Naive B cell (primary cell): ENCODE measurements around the gene MYPOP. TPM values are rescaled to one million over a fixed set of nuclear protein-coding genes. Genes with fewer than 3 reads are reported as not detected.

Experiments
- ATAC-seq, 2 donors: fragments of 150-1000 bp; cut with Tn5 transposase; 2 replicates each; pipeline ENCODE4 v1.10.0; 2021; ENCODE audit warnings: low read depth in 2 of 2, mild to moderate bottlenecking in 2 of 2, moderate library complexity in 2 of 2
- DNase-seq: peaks from one replicate; pipeline ENCODE4 v3.0.0; 2022
- H3K27ac Mint-ChIP-seq, 6 donors: one replicate each; pipeline ENCODE4 v1.8.0; 2020 to 2022; ENCODE audit warnings: mild to moderate bottlenecking in 6 of 6, mixed read lengths in 6 of 6, moderate library complexity in 5 of 6, inconsistent platforms in 2 of 6
- H3K27me3 Mint-ChIP-seq, 3 donors: one replicate each; pipeline ENCODE4 v1.8.0; 2021 to 2022; ENCODE audit warnings: mixed read lengths in 3 of 3, mild to moderate bottlenecking in 1 of 3
- H3K36me3 Mint-ChIP-seq, 2 donors: one replicate each; pipeline ENCODE4 v1.8.0; 2020 to 2022; ENCODE audit warnings: mixed read lengths in 2 of 2, inconsistent platforms in 1 of 2, mild to moderate bottlenecking in 1 of 2
- H3K4me1 Mint-ChIP-seq, 3 donors: one replicate each; pipeline ENCODE4 v1.8.0; 2020 to 2022; ENCODE audit warnings: mixed read lengths in 3 of 3, inconsistent platforms in 1 of 3, mild to moderate bottlenecking in 1 of 3, moderate library complexity in 1 of 3
- H3K4me3 Mint-ChIP-seq, 8 donors: one replicate each; pipeline ENCODE4 v1.8.0; 2020 to 2022; ENCODE audit warnings: mild to moderate bottlenecking in 8 of 8, mixed read lengths in 8 of 8, moderate library complexity in 8 of 8, inconsistent platforms in 2 of 8
- H3K9me3 Mint-ChIP-seq, 7 donors: one replicate each; pipeline ENCODE4 v1.8.0; 2020 to 2022; ENCODE audit warnings: mixed read lengths in 7 of 7, mild to moderate bottlenecking in 5 of 7, inconsistent platforms in 2 of 7, moderate library complexity in 1 of 7
- polyA plus RNA-seq, 6 donors: library from polyadenylated mRNA; unstranded; fragments of 300-500 nt; fragmentation: Illumina TruSeq; gene quantifications; one replicate each; pipeline ENCODE4 v1.2.3, GENCODE V29; 2021; ENCODE audit warnings: low read depth in 6 of 6

The MYPOP gene
- under 1 TPM in 4 of 6 donors, not detected in 2; 0.15 to 0.30 (median 0.28) TPM for polyA plus RNA-seq

- H3K27me3 Mint-ChIP-seq, result peaks cover 0 to 17% (median 7%) of the 10 kb centered on the region in 3 donors
- peaks cover 16 to 38% (median 26%) of the 10 kb centered on the region in 3 donors for H3K4me1 Mint-ChIP-seq
- H3K9me3 Mint-ChIP-seq, result no peaks in the 10 kb centered on the region
- peak within 1 kb of the TSS; percentile 91 to 98 (median 97) for H3K4me3 Mint-ChIP-seq
- ATAC-seq, result peak in 1 of 2 donors; percentile 1
- H3K27ac Mint-ChIP-seq, result peak within 1 kb of the TSS; percentile 39 to 96 (median 92)
- no peak for DNase-seq
- peaks cover 0 to 5% of the 10 kb centered on the region in 2 donors for H3K36me3 Mint-ChIP-seq
Observed at GRCh38 chr19:45901912-45902650, at the start of gene MYPOP. TSS of gene MYPOP (minus strand) at chr19:45902613. CDS start at chr19:45901773, 840 bp downstream.

- H3K4me3 Mint-ChIP-seq, result no peak overlapping the region
- DNase-seq (no peak), ATAC-seq (no peak)
- H3K27ac Mint-ChIP-seq, result no peak overlapping the region
- peaks cover 36% of the 10 kb centered on the region in 3 donors for H3K27me3 Mint-ChIP-seq
- H3K9me3 Mint-ChIP-seq, result peaks cover 0 to 11% (median 4%) of the 10 kb centered on the region in 7 donors
- peaks cover under 1 to 7% (median under 1%) of the 10 kb centered on the region in 3 donors for H3K4me1 Mint-ChIP-seq
- H3K36me3 Mint-ChIP-seq, result no peaks in the 10 kb centered on the region
Observed at GRCh38 chr19:45947926-45948325, 45.5 kb upstream of the MYPOP start.

- DNase-seq, result no peak
- Mint-ChIP-seq H3K27me3 (peaks cover 36 to 70% (median 63%) of the 10 kb centered on the region in 3 donors), H3K27ac (no peak overlapping the region), H3K9me3 (peaks cover 0 to 9% (median 2%) of the 10 kb centered on the region in 7 donors), H3K36me3 (peaks cover 0 to 4% of the 10 kb centered on the region in 2 donors), H3K4me3 (no peak overlapping the region), H3K4me1 (no peaks in the 10 kb centered on the region)
- no peak for ATAC-seq
Observed at GRCh38 chr19:45940515-45940805, 38.0 kb upstream of the MYPOP start.

GRCh38 chr19:45939792-45940514, 37.5 kb upstream of the MYPOP start:
- no peak for ATAC-seq
- H3K9me3 Mint-ChIP-seq, result peaks cover 0 to 9% (median 2%) of the 10 kb centered on the region in 7 donors
- no peak overlapping the region for H3K4me3 Mint-ChIP-seq
- no peaks in the 10 kb centered on the region for H3K4me1 Mint-ChIP-seq
- peaks cover 0 to 4% of the 10 kb centered on the region in 2 donors for H3K36me3 Mint-ChIP-seq
- H3K27me3 Mint-ChIP-seq, result peaks cover 39 to 75% (median 66%) of the 10 kb centered on the region in 3 donors
- no peak for DNase-seq
- H3K27ac Mint-ChIP-seq, result no peak overlapping the region

- Mint-ChIP-seq H3K9me3 (peaks cover 0 to 9% (median 2%) of the 10 kb centered on the region in 7 donors), H3K36me3 (peaks cover 0 to 4% of the 10 kb centered on the region in 2 donors), H3K27me3 (peaks cover 36 to 81% (median 72%) of the 10 kb centered on the region in 3 donors), H3K4me3 (no peak overlapping the region), H3K27ac (no peak overlapping the region), H3K4me1 (no peaks in the 10 kb centered on the region)
- no peak for ATAC-seq
- no peak for DNase-seq
Observed at GRCh38 chr19:45938733-45939319, 36.4 kb upstream of the MYPOP start.

GRCh38 chr19:45935267-45935666, 32.9 kb upstream of the MYPOP start:
- Mint-ChIP-seq H3K36me3 (peaks cover 0 to 4% of the 10 kb centered on the region in 2 donors), H3K4me1 (no peaks in the 10 kb centered on the region), H3K9me3 (peaks cover 0 to 9% (median 2%) of the 10 kb centered on the region in 7 donors), H3K4me3 (peak overlapping the region in 1 of 8 donors; percentile 15), H3K27ac (no peak overlapping the region), H3K27me3 (peaks cover 39 to 86% (median 74%) of the 10 kb centered on the region in 3 donors)
- ATAC-seq, result no peak
- no peak for DNase-seq

GRCh38 chr19:45934551-45935230, 32.3 kb upstream of the MYPOP start:
- Mint-ChIP-seq H3K27ac (no peak overlapping the region), H3K9me3 (peaks cover 0 to 9% (median 2%) of the 10 kb centered on the region in 7 donors), H3K27me3 (peaks cover 36 to 89% (median 74%) of the 10 kb centered on the region in 3 donors), H3K36me3 (peaks cover 0 to 4% of the 10 kb centered on the region in 2 donors), H3K4me1 (no peaks in the 10 kb centered on the region), H3K4me3 (no peak overlapping the region)
- DNase-seq (no peak), ATAC-seq (no peak)

GRCh38 chr19:45933759-45934158, 31.3 kb upstream of the MYPOP start:
- Mint-ChIP-seq H3K4me1 (no peaks in the 10 kb centered on the region), H3K9me3 (peaks cover 0 to 7% (median 0%) of the 10 kb centered on the region in 7 donors), H3K36me3 (peaks cover 0 to 4% of the 10 kb centered on the region in 2 donors), H3K27ac (no peak overlapping the region), H3K4me3 (no peak overlapping the region), H3K27me3 (peaks cover 33 to 80% (median 71%) of the 10 kb centered on the region in 3 donors)
- ATAC-seq (no peak), DNase-seq (no peak)

GRCh38 chr19:45931055-45931454, 28.6 kb upstream of the MYPOP start:
- peaks cover 25 to 53% (median 45%) of the 10 kb centered on the region in 3 donors for H3K27me3 Mint-ChIP-seq
- H3K27ac Mint-ChIP-seq, result peak overlapping the region in 2 of 6 donors; percentile 25 to 33
- no peaks in the 10 kb centered on the region for H3K36me3 Mint-ChIP-seq
- peaks cover 8 to 15% (median 15%) of the 10 kb centered on the region in 3 donors for H3K4me1 Mint-ChIP-seq
- DNase-seq (no peak), ATAC-seq (no peak)
- H3K9me3 Mint-ChIP-seq, result peaks cover 0 to 1% (median 0%) of the 10 kb centered on the region in 7 donors
- H3K4me3 Mint-ChIP-seq, result no peak overlapping the region

- Mint-ChIP-seq H3K27ac (no peak overlapping the region), H3K9me3 (peaks cover 0 to 1% (median 0%) of the 10 kb centered on the region in 7 donors), H3K27me3 (peaks cover 14 to 35% (median 27%) of the 10 kb centered on the region in 3 donors), H3K4me3 (no peak overlapping the region), H3K4me1 (peaks cover 8 to 15% (median 15%) of the 10 kb centered on the region in 3 donors), H3K36me3 (no peaks in the 10 kb centered on the region)
- DNase-seq (no peak), ATAC-seq (no peak)
Observed at GRCh38 chr19:45929247-45929646, 26.8 kb upstream of the MYPOP start.

- H3K4me1 Mint-ChIP-seq, result peaks cover 8 to 15% (median 15%) of the 10 kb centered on the region in 3 donors
- peaks cover 9 to 22% (median 18%) of the 10 kb centered on the region in 3 donors for H3K27me3 Mint-ChIP-seq
- H3K27ac Mint-ChIP-seq, result peak overlapping the region in 1 of 6 donors; percentile 24
- H3K9me3 Mint-ChIP-seq, result peaks cover 0 to 1% (median 0%) of the 10 kb centered on the region in 7 donors
- ATAC-seq, result peak; percentile 98 to 100
- peak; percentile 78 for DNase-seq
- H3K4me3 Mint-ChIP-seq, result peak overlapping the region in 4 of 8 donors; percentile 11 to 61 (median 42)
- H3K36me3 Mint-ChIP-seq, result no peaks in the 10 kb centered on the region
Observed at GRCh38 chr19:45927565-45928261, 25.3 kb upstream of the MYPOP start.

GRCh38 chr19:45924891-45925447, 22.6 kb upstream of the MYPOP start:
- no peaks in the 10 kb centered on the region for H3K36me3 Mint-ChIP-seq
- peak overlapping the region in 1 of 6 donors; percentile 43 for H3K27ac Mint-ChIP-seq
- DNase-seq (no peak), ATAC-seq (no peak)
- H3K4me3 Mint-ChIP-seq, result no peak overlapping the region
- peaks cover 0 to 1% (median 0%) of the 10 kb centered on the region in 7 donors for H3K9me3 Mint-ChIP-seq
- H3K27me3 Mint-ChIP-seq, result peaks cover 8 to 13% (median 10%) of the 10 kb centered on the region in 3 donors
- H3K4me1 Mint-ChIP-seq, result peaks cover 8 to 15% (median 15%) of the 10 kb centered on the region in 3 donors
